Astrocyte of the spinal cord (primary cell): ENCODE data around the gene IRF2BPL.

Experiments
- DNase-seq: peaks from one replicate; pipeline ENCODE4 v3.0.0; 2011; ENCODE audit warnings: low read depth, low spot score
- H3K4me3 ChIP-seq: 2 replicates; pipeline ENCODE4 v1.5.1; 2011; ENCODE audit warnings: low read depth, mild to moderate bottlenecking, low read length, moderate library complexity
- in situ Hi-C: cut with HindIII; loops from 2 replicates; pipeline ENCODE4 v1.10.0; 2017; ENCODE audit warnings: low sequenced_read_pairs
- TF ChIP-seq, protein P1 (sequence below): IDR thresholded peaks from 2 replicates; pipeline ENCODE4 v1.5.1; 2012; ENCODE audit warnings: low read depth, mild to moderate bottlenecking, low read length, inconsistent platforms

The IRF2BPL gene

DNA sequence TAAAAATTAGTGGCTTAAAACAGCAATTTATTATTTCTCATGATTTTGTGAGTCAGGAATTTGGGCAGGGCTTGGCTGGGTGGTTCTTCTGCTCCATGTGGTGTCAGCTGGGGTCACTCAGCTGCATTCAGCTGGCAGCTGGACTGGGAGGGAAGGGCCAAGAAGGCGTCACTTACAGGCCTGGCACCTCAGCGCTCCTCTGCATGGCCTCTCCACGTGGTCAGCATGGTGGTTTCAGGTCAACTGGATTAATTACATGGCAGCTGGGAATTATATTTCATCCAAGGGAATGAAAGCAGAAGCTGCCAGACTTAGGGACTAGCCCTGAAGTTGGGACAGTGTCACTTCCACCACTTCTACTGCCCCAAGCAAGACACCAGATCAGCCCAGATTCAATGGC lies 27.5 kb upstream of the IRF2BPL start:
- no peak for DNase-seq
- in situ Hi-C loops: no loop called here
- TF ChIP-seq, protein P1, sequence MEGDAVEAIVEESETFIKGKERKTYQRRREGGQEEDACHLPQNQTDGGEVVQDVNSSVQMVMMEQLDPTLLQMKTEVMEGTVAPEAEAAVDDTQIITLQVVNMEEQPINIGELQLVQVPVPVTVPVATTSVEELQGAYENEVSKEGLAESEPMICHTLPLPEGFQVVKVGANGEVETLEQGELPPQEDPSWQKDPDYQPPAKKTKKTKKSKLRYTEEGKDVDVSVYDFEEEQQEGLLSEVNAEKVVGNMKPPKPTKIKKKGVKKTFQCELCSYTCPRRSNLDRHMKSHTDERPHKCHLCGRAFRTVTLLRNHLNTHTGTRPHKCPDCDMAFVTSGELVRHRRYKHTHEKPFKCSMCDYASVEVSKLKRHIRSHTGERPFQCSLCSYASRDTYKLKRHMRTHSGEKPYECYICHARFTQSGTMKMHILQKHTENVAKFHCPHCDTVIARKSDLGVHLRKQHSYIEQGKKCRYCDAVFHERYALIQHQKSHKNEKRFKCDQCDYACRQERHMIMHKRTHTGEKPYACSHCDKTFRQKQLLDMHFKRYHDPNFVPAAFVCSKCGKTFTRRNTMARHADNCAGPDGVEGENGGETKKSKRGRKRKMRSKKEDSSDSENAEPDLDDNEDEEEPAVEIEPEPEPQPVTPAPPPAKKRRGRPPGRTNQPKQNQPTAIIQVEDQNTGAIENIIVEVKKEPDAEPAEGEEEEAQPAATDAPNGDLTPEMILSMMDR: no peak
- H3K4me3 ChIP-seq: no peak overlapping the region

DNA sequence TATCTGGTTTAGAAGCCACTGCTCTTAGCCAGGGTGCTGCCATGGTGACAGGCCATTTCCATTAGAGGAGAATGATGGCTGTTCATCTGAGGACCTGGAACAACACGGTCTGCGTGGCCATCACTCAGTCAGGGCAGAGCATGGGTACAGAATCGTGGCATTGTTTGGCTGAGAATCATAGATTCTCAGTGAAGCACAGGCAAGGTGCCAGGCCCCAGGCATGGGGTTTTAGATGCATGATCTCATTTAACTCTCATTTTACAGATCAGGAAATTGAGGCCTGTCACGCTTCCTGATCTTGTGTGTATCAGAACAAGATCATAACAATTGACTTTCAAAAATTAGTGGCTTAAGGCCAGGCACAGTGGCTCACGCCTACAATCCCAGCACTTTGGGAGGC lies 26.8 kb upstream of the IRF2BPL start:
- in situ Hi-C loops: no loop called here
- DNase-seq: no peak
- TF ChIP-seq, protein P1: no peak
- H3K4me3 ChIP-seq: no peak overlapping the region

DNA sequence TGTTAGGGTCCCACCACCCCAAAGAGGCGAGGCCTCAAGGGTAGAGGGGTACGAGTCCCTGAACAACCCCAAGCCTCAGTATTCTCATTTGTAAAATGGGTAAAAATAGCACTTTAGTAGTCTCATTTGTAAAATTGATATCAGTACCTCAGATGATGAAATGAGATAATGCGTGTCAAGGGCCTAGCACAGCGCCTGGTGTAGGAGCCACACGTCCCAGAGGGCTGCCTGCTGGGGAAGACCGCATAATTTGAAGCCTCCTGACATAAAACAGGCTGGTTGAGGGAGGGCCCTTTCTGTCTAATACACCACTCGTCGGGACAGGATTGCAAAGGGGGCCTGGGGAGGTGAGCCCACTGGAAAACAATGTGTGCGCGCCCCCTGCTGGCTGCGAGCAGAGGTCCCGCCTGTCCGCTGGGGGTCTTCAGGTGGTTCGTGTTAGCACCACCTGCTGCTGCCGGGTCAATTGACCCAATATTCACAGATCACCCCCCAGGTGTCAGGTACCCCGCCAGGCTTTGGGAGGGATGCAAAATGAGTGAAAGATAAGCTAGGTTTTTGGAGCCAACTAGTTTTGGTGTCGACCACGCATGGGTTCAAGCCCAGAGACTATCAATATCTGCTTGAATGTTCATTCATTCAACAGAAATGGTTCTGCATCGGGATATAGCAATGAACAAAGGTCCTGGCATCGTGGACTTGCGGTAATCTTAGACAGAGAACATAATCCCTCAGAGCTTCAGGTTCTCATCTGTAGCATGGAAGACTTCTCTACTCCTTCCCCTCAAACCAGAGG lies 24.7 kb upstream of the IRF2BPL start:
- in situ Hi-C loops: no loop called here
- TF ChIP-seq, protein P1: peak; percentile 90
- peak; percentile 69 for DNase-seq
- H3K4me3 ChIP-seq: no peak overlapping the region

DNA sequence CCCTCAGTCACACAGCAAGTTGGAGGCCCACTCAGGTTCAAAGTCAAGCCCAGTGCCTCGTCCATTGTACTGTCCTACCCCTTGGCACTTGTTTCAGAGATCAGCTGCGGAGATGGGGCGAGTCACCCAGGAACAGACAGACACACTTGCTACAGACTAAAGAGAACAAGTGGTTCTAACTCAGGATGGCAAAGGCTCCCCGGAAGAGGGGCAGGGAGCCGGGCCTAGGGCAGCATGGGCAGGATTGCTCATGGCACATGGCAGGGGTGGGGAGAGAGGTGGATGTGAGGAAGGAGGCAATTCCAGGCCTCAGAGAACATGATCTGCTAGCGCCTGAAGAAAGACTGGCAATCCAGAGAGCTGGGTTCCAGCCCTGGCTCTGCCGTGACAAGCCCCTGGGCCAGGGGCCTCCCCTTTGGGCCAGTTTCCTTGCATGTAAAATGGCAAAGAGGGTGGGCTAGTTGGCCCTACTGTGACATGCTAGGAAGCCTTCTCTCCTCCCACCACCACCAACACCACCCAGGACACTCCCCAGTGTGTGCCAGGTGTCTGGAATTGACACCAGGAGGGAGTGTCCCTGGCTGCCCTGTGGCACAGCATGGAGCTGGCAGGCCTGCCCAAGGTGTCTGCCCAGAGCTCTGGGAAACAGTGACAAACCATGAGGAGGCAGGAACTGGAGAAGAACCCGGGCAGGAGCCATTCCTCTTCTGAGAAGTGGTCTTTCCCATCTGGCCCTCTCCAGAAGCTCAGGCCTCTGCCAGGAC lies 24.0 kb upstream of the IRF2BPL start:
- in situ Hi-C loops: no loop called here

DNA sequence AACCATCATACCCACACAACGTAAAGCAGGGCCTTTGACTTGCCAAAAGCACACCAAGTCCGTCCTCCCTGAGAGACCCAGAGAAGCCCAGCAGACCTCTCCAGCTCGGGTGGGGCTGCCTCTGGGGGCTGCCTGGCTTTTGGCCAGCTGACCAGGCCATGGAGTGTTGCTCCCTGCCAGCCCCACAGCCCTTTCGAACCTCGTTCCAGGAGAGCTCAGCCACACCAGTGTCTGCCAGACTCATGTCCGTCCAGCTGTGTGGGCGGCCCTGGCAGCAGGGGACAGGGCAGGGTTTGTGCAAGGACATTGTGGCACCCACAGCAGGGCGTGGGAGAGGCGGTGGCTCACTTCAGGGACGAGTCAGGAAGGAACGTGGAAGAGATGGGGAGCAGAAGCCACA lies 22.6 kb upstream of the IRF2BPL start:
- H3K4me3 ChIP-seq: no peak overlapping the region
- no peak for DNase-seq
- in situ Hi-C loops: no loop called here
- TF ChIP-seq, protein P1: no peak

More for the DNA sequence above, 24.0 kb upstream of the IRF2BPL start:
- no peak for DNase-seq
- H3K4me3 ChIP-seq: no peak overlapping the region
- TF ChIP-seq, protein P1: no peak

DNA sequence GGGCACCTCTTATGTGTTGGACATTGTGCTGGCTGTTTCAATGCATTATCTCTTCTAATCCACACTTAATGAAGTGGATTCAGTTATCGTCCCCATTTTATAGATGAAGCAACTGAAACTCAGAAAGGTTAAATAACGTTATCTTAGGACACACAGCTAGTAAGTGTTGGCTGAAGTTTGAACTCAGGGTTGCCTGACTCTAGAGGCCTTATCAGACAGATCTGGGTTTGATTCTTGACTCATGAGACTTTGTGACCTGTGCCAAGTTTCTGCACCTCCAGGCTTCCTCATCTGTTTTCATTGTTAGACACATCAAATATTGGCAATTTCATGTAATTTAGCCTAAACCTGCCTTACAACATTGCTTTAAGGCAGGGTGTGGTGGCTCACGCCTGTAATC lies 18.2 kb upstream of the IRF2BPL start:
- in situ Hi-C loops: no loop called here

More for the DNA sequence above, 18.2 kb upstream of the IRF2BPL start:
- no peak for DNase-seq
- H3K4me3 ChIP-seq: no peak overlapping the region
- TF ChIP-seq, protein P1: no peak
